OCI-LY1 (cell line): ENCODE measurements around the gene CEP112.

Experiments used
- CTCF ChIP-seq: fragments of 200-600 bp; sonication (generic), shearing (Covaris generic); IDR thresholded peaks from 2 replicates; pipeline ENCODE4 v1.5.1; 2017; ENCODE audit warnings: mild to moderate bottlenecking, antibody characterized with exemption, low read length, moderate library complexity, mixed read lengths
- EZH2 ChIP-seq: fragments of 200-600 bp; sonication (generic), shearing (Covaris generic); IDR thresholded peaks from 2 replicates; pipeline ENCODE4 v1.8.0; 2017; ENCODE audit warnings: borderline replicate concordance, mixed run types, mild to moderate bottlenecking, antibody characterized with exemption, low read length, moderate library complexity, mixed read lengths

GRCh38 chr17:65785109-65785508 is 406.8 kb downstream of the CEP112 start:
- TF ChIP-seq CTCF, result no peak
- no peak for TF ChIP-seq EZH2
